Fibroblast of mammary gland (primary cell): ENCODE measurements around the gene PRF1.
"Not testable (repeated sequence)": the region's sequence is repeated elsewhere in the genome, so short reads cannot be mapped to it uniquely, and the experiment has no call there.

Source experiments
- DNase-seq: peaks from one replicate; pipeline ENCODE4 v3.0.0-alpha.2; 2010; ENCODE audit warnings: low read depth
- H3K4me3 ChIP-seq: 2 replicates; pipeline ENCODE4 v1.5.1; 2011; ENCODE audit warnings: low read depth, mild to moderate bottlenecking, low read length, moderate library complexity; ENCODE audit not compliant: control insufficient read depth
- TF ChIP-seq, protein P1 (sequence below): conservative IDR thresholded peaks from 2 replicates; pipeline ENCODE4 v1.5.1; 2011; ENCODE audit warnings: low read depth, low read length, inconsistent platforms; ENCODE audit not compliant: control insufficient read depth, insufficient read depth

PRF1 gene

DNA sequence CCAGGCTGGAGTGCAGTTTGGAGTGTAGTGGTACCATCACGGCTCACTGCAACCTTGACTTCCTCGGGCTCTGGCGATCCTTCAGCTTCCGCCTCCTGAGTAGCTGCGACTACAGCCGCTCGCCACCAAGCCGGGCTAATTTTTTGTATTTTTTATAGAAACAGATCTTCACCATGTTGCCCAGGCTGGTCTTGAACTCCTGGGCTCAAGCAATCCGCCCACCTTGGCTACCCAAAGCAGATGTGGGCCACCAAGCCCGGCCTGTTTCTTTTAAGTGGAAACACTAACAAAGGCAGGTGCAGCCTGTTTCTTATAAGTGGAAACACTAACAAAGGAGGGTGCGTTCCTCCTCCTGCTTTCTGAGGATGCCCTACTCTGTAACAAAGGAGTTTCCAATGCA is 18.2 kb downstream of the PRF1 start:
- H3K4me3 ChIP-seq = no peak overlapping the region
- TF ChIP-seq, protein P1, sequence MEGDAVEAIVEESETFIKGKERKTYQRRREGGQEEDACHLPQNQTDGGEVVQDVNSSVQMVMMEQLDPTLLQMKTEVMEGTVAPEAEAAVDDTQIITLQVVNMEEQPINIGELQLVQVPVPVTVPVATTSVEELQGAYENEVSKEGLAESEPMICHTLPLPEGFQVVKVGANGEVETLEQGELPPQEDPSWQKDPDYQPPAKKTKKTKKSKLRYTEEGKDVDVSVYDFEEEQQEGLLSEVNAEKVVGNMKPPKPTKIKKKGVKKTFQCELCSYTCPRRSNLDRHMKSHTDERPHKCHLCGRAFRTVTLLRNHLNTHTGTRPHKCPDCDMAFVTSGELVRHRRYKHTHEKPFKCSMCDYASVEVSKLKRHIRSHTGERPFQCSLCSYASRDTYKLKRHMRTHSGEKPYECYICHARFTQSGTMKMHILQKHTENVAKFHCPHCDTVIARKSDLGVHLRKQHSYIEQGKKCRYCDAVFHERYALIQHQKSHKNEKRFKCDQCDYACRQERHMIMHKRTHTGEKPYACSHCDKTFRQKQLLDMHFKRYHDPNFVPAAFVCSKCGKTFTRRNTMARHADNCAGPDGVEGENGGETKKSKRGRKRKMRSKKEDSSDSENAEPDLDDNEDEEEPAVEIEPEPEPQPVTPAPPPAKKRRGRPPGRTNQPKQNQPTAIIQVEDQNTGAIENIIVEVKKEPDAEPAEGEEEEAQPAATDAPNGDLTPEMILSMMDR = no peak
- no peak for DNase-seq

DNA sequence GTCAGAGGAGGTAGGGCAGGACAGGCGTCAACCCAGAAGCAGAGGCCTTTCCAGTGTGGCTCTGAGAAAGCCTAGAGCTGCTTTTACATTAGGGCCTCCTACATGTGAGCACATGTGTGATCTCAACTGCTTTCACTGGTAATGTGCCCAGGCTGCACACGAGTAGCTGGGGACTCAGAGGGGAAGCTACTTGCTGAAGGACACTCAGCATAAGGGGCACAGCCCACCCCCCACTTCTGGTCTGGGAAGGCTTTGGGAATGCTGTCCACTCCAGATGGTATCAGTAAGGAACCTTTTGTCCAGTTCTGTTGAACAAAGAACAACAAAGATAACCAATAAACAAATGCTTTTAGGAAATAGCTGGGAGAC is 18.9 kb downstream of the PRF1 start:
- no peak overlapping the region for H3K4me3 ChIP-seq
- TF ChIP-seq, protein P1 = no peak
- DNase-seq = no peak

DNA sequence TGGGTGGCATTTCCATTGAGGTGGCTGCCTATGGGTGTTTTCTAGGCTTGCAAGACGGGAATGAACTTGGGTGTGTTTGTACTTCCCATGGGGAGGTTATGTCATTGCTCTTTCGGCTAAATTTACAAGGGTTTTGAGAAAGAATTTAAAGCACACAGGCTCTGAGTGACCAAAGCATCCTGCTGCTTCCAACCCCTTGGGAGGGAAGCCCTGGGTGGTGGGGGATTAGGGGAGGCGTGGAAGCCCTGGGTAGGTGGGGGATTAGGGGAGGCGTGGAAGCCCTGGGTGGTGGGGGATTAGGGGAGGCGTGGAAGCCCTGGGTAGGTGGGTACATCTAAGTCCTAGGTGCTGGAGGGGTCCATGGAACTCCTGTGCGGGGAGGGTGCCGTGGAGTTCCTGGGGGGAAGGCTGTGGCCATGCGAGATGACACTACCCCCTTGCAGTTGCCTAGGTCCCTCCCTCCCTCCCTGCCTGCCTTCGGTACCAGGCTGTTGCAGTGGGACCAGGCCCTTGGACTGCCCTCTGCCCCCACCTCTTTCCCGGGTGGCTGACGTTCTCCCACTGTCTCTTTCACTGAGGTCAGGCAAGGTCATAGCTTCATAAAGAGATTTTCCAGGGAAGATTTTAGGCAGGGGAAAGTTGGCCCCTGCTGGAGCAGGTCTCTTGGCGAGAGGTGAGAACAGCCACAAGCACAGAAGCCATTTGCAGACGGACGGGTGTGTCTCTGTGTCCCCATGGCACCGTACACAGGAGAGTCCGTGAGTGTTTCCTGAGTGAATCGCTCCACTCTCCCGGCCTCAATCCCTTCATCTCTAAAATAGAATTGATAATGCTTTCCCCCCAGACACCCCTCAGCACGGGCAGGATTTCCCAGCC is 19.5 kb downstream of the PRF1 start:
- TF ChIP-seq, protein P1 = no peak
- no peak for DNase-seq
- H3K4me3 ChIP-seq = no peak overlapping the region

DNA sequence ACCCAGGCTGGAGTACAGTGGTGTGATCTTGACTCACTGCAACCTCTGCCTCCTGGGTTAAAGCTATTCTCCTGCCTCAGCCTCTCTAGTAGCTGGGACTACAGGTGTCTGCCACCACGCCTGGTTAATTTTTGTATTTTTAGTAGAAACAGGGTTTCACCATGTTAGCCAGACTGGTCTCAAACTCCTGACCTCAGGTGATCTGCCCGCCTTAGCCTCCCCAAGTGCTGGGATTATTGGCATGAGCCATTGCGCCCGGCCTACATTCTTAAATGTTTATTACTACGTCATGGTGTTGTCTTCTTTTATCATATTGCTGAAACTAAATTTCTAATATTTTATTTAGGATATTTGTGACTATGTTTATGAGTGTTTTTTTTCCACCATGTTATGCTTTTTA is 21.4 kb downstream of the PRF1 start:
- not testable (repeated sequence) for H3K4me3 ChIP-seq, DNase-seq

DNA sequence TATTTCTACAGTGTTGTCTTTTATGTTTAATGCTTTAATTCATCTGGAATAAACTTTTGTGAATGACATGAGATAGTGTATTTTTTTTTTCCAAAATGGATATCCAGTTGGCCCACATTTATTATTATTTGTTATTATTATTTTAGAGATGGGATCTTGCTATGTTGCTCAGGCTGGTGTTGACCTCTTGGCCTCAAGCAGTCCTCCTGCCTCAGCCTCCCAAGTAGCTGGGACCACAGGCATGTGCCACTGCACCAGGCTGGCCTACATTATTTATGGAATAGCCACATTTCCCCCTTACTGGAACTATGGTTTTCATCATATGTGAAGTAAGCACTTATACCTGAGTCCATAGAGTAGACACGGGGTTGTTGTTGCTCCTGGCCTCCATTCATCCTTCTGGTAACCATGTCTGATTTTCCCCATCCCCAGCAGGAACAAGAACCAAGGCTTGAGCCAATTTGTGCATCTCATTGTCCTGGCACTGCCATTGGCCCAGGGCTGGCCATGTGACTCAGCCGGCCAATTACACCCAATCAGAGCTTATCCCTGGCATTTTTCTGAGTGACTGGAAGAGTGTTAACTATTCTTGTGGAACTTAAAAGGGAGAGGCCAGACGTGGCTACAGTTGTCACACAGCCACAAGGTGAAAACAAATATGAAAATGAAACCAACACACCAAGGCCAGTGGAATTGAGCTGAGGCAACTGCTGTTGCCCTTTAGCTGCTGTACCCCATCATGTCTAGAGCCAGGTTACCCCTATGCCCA is 23.1 kb downstream of the PRF1 start:
- no peak overlapping the region for H3K4me3 ChIP-seq
- TF ChIP-seq, protein P1 = no peak
- no peak for DNase-seq

DNA sequence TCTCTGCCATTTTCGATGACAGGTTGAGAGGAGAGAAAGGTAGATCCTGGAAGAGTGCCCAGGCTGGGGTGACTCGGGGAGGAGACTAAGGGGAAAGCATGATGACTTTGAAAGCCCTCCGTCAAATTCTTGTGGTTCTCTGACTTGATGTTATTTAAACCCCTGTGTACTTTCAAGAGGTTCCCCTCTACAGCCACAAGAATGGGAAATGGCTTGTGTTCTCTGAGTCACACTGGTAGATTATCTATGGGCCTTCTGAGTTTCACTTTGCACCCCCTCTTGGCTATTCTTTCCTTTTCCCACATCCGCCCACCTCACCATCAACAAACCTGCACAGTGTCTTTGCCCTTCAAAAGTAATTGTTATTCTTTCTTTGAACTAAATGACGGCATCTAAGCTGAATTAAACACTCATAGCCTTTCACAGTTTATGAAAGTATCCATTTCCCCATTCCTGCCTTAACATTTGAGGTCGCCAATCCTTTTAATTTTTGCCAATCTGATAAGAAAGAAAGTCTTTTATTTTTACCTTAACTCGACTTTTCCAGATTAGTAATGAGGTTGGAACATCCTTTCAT is 24.1 kb downstream of the PRF1 start:
- peak; percentile 45 for DNase-seq
- TF ChIP-seq, protein P1 = no peak
- no peak overlapping the region for H3K4me3 ChIP-seq

DNA sequence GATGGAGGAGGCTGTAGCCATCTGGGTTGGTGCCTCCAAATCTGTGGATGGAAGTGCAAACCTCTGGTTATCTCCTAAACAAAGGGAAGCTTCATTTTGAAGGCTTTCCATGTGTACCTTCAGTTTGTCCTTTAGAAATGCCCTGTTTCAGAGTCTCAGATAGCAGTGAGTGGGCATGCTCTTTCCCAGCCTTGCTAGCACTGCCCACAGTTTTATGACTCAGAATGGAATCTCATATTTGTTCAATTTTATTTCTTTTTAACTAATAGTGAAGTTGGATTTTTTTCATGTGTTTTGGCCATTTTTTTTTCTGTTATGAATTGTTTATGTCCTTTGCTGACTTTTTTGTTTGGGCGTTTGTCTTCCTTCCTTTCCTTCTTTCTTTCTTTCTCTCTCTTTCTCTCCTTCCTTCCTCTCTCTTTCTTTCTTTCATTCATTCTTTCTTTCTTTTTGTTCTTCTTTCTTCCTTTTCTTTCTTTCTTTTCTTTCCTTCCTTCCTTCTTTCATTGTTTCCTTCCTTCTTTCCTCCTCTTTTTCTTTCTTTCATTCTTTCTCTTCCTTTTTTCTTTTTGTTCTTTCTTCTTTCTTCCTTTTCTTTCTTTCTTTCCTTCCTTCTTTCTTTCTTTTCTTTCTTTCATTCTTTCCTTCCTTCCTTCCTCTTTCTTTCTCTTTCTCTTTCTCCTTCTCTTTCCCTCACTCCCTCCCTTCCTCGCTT is 25.6 kb downstream of the PRF1 start:
- DNase-seq = peak; percentile 22
- no peak overlapping the region for H3K4me3 ChIP-seq
- TF ChIP-seq, protein P1 = no peak
